ENCODE data around the gene NOG. TPM values are rescaled to one million over a fixed set of nuclear protein-coding genes. Genes with fewer than 3 reads are reported as not detected.

NOG gene
- total RNA-seq, 1 experiment from 2014 or later, result 0.32 TPM

DNA sequence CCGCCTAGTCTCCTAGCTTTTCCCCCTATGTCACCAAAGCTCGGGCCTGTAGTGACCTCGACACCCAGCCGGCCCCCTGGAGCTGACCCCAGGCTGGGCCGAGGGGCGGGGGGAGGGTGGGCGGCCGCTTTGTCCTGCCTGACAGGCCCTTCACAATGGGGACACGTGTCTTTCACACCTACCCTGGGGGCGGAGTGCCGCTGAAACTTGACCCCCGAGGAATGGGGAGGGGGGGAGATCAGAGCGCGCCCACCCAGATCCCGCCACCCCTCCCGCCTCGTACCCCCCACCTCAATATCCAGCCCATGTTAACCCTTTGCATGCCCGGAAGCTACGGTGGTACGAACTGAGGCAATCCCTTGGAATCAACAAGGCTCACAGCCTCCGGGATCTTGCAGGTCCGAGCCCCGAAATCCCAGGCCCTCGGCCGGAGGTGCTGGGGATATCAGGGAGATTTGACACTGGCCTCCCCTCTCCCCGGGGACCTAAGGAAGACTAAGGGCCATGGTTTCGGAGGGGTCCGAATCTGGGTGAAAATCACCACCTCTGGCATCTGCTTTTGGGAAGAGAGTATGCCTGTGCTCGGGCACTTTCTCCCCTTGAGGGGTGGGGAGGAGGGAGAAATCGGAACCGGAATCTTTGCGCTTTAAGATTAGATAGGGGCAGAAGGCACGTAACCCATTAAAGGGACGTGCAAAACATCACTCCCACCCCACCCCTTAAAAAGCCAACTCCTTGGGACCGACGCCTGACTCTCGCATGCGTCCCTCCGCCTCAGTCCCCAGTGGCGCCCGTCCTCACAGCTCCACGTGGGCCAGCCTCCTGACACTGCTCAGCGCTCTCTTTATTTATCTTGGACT lies 2.6 kb downstream of the NOG start:
- ChIA-PET CTCF (interaction anchor here (0.6 to 1.6 kb wide), 3 partner anchors 12 to 120 kb away, joined by 3 to 6 read pairs (median 4); no protein-coding TSS in a partner anchor), POLR2A (no interaction called here)
- no peaks in the 10 kb centered on the region for H3K9me3 ChIP-seq
- H3K4me1 ChIP-seq, result peaks cover 24% of the 10 kb centered on the region
- Mint-ChIP-seq H3K4me1 (ENCODE audit: low read depth, unreplicated experiment) (no peaks in the 10 kb centered on the region), H3K4me3 (ENCODE audit: unreplicated experiment) (peak overlapping the region; percentile 74), H3K27ac (ENCODE audit: unreplicated experiment) (no peak overlapping the region), H3K27me3 (ENCODE audit: insufficient read depth, unreplicated experiment) (peaks cover 38% of the 10 kb centered on the region), H3K9me3 (ENCODE audit: unreplicated experiment) (no peaks in the 10 kb centered on the region), H3K36me3 (ENCODE audit: insufficient read depth, unreplicated experiment) (no peaks in the 10 kb centered on the region)
- no peak overlapping the region for H3K4me3 ChIP-seq (ENCODE audit: low read depth, low read length)
- TF ChIP-seq, protein P1, sequence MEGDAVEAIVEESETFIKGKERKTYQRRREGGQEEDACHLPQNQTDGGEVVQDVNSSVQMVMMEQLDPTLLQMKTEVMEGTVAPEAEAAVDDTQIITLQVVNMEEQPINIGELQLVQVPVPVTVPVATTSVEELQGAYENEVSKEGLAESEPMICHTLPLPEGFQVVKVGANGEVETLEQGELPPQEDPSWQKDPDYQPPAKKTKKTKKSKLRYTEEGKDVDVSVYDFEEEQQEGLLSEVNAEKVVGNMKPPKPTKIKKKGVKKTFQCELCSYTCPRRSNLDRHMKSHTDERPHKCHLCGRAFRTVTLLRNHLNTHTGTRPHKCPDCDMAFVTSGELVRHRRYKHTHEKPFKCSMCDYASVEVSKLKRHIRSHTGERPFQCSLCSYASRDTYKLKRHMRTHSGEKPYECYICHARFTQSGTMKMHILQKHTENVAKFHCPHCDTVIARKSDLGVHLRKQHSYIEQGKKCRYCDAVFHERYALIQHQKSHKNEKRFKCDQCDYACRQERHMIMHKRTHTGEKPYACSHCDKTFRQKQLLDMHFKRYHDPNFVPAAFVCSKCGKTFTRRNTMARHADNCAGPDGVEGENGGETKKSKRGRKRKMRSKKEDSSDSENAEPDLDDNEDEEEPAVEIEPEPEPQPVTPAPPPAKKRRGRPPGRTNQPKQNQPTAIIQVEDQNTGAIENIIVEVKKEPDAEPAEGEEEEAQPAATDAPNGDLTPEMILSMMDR (IDR thresholded peaks at IDR 0.05; ENCODE audit: insufficient read depth in 1 of 2, low read depth in 1 of 2, low read length in 1 of 2, severe bottlenecking in 1 of 2, unreplicated experiment in 1 of 2), result no peak
- H3K27me3 ChIP-seq (replicated peaks; ENCODE audit: control insufficient read depth, insufficient read depth, low read length), result peaks cover 9% of the 10 kb centered on the region
- BruUV-seq (replicated peaks), result no TSS peak
- intact Hi-C loops (cut with micrococcal nuclease; ENCODE audit: unreplicated experiment), result no loop called here
- H3K36me3 ChIP-seq (ENCODE audit: control insufficient read depth, insufficient read depth, low read length), result no peaks in the 10 kb centered on the region
- no peak for DNase-seq

DNA sequence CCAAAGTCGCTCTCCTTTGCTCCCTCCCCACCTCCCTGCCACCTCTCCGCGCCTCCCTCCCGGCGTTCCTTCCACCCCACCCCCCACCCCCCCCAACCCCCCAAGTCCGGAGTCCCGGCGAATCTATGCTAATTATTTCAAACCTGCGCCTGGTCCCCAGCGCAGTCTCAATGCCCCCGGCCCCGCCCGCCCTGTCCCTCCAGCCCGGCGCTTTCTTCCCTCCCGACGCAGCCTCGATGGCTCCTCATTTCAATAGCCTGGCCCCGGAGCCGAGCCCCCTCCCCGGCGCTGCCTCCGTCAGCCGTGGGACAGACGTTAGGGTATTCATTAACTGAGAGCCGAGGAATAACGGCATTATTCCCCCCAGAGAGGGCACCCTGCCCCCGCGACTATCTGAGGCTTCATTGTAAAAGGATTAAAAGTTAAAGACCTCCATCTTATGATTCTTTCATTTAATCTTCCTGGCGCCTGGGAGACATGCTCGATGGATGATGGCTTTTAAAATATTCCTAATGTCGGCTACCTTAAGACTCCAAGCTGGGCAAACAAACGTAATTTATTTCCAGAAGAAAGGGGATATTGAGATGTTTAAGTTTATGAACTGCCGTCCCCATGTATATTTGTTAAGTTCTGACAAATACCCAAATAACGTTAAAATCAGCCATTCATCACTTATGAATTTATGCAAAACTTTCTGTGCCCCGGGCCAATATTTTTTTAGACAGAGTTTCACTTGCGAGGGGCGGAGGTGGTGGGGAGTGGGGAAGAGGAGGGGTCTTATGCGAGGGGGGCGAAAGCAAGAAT lies 3.4 kb downstream of the NOG start:
- H3K27me3 Mint-ChIP-seq (ENCODE audit: insufficient read depth, unreplicated experiment), result peaks cover 32% of the 10 kb centered on the region

More for the DNA sequence above, 3.4 kb downstream of the NOG start:
- Histone ChIP-seq H3K4me1 (peaks cover 24% of the 10 kb centered on the region), H3K27me3 (replicated peaks; ENCODE audit: control insufficient read depth, insufficient read depth, low read length) (peaks cover 9% of the 10 kb centered on the region), H3K9me3 (no peaks in the 10 kb centered on the region), H3K4me3 (ENCODE audit: low read depth, low read length) (no peak overlapping the region), H3K36me3 (ENCODE audit: control insufficient read depth, insufficient read depth, low read length) (no peaks in the 10 kb centered on the region)
- H3K4me1 Mint-ChIP-seq (ENCODE audit: low read depth, unreplicated experiment), result no peaks in the 10 kb centered on the region
- intact Hi-C loops (cut with micrococcal nuclease; ENCODE audit: unreplicated experiment), result no loop called here
- ChIA-PET POLR2A (interaction anchor here (0.6 kb wide), 1 partner anchor 109 kb away, joined by 4 read pairs; no protein-coding TSS in a partner anchor), CTCF (no interaction called here)
- no peak overlapping the region for H3K27ac Mint-ChIP-seq (ENCODE audit: unreplicated experiment)
- H3K9me3 Mint-ChIP-seq (ENCODE audit: unreplicated experiment), result no peaks in the 10 kb centered on the region
- H3K4me3 Mint-ChIP-seq (ENCODE audit: unreplicated experiment), result peak overlapping the region; percentile 74
- TF ChIP-seq, protein P1 (IDR thresholded peaks at IDR 0.05; ENCODE audit: insufficient read depth in 1 of 2, low read depth in 1 of 2, low read length in 1 of 2, severe bottlenecking in 1 of 2, unreplicated experiment in 1 of 2), result no peak
- no peak for DNase-seq
- no TSS peak for BruUV-seq (replicated peaks)
- H3K36me3 Mint-ChIP-seq (ENCODE audit: insufficient read depth, unreplicated experiment), result no peaks in the 10 kb centered on the region
